C4-2B (cell line): ENCODE results near the gene CDC14A.

ENCODE experiments used
- CTCF ChIP-seq: fragments of 450-650 bp; conservative IDR thresholded peaks from 2 replicates; pipeline ENCODE4 v1.5.1; 2017; ENCODE audit warnings: mild to moderate bottlenecking
- ZFX ChIP-seq: fragments of 450-650 bp; IDR thresholded peaks from 2 replicates; pipeline ENCODE4 v1.6.1; 2017

GRCh38 chr1:100413035-100413434, 60.7 kb downstream of the CDC14A start:
- no peak for TF ChIP-seq CTCF
- TF ChIP-seq ZFX = no peak
